HL-60 (cell line): Measurements from ENCODE around the gene DPEP2.

Experiments used
- DNase-seq, 2 experiments: peaks; one replicate each; pipeline ENCODE4 v3.0.0-alpha.2; 2010 to 2020; ENCODE audit warnings: low read depth in 1 of 2, low spot score in 1 of 2
- H3K27ac ChIP-seq: fragments of 250-450 bp; sonication (Bioruptor Pico); replicated peaks from 2 replicates; pipeline ENCODE4 v1.5.1; 2020; ENCODE audit warnings: mild to moderate bottlenecking, moderate library complexity
- H3K27me3 ChIP-seq: fragments of 250-450 bp; sonication (Bioruptor Pico); 2 replicates; pipeline ENCODE4 v1.5.1; 2021; ENCODE audit warnings: mild to moderate bottlenecking, moderate library complexity; ENCODE audit not compliant: insufficient read depth, poor library complexity, severe bottlenecking
- H3K4me3 ChIP-seq: replicated peaks from 2 replicates; pipeline ENCODE4 v1.5.1; 2011; ENCODE audit warnings: mild to moderate bottlenecking, control low read depth, low read length; ENCODE audit not compliant: insufficient read depth
- CTCF ChIP-seq: IDR thresholded peaks from one replicate; pipeline ENCODE4 v1.5.1; 2011; ENCODE audit warnings: low read length, control low read depth, inconsistent platforms; ENCODE audit not compliant: insufficient read depth
- GABPA ChIP-seq: IDR thresholded peaks from 2 replicates; pipeline ENCODE4 v1.6.1; 2012; ENCODE audit warnings: low read depth
- POLR2AphosphoS5 ChIP-seq: IDR thresholded peaks from 2 replicates; pipeline ENCODE4 v1.6.1; 2012; ENCODE audit warnings: low read depth
- REST ChIP-seq: IDR thresholded peaks from 2 replicates; pipeline ENCODE4 v1.6.1; 2012; ENCODE audit warnings: low read depth; ENCODE audit not compliant: insufficient replicate concordance
- SPI1 ChIP-seq: IDR thresholded peaks from 2 replicates; pipeline ENCODE4 v1.6.1; 2012; ENCODE audit warnings: low read depth, mild to moderate bottlenecking, borderline replicate concordance

DPEP2 gene

GRCh38 chr16:67992661-67993206 is 6.5 kb downstream of the DPEP2 start:
- no peak for TF ChIP-seq GABPA
- no peak for TF ChIP-seq SPI1
- TF ChIP-seq POLR2AphosphoS5 = no peak
- no peak for TF ChIP-seq REST
- TF ChIP-seq CTCF = no peak
- no peak for DNase-seq
- Histone ChIP-seq H3K27me3 (no peaks in the 10 kb centered on the region), H3K4me3 (no peak overlapping the region), H3K27ac (no peak overlapping the region)

GRCh38 chr16:67990018-67990386 is 9.3 kb downstream of the DPEP2 start:
- no peak overlapping the region for H3K27ac ChIP-seq
- TF ChIP-seq REST (no peak), SPI1 (no peak), POLR2AphosphoS5 (no peak), CTCF (no peak), GABPA (no peak)
- no peaks in the 10 kb centered on the region for H3K27me3 ChIP-seq
- DNase-seq = no peak
- H3K4me3 ChIP-seq = no peak overlapping the region

- Histone ChIP-seq H3K4me3 (no peak overlapping the region), H3K27me3 (no peaks in the 10 kb centered on the region), H3K27ac (no peak overlapping the region)
- TF ChIP-seq CTCF = no peak
- no peak for TF ChIP-seq GABPA
- TF ChIP-seq REST = no peak
- TF ChIP-seq SPI1 = no peak
- TF ChIP-seq POLR2AphosphoS5 = no peak
- no peak for DNase-seq
These were observed 9.8 kb downstream of the DPEP2 start for GRCh38 chr16:67989322-67990017.
